GM12878 (cell line): ENCODE results near the gene UBQLN4. TPM values are rescaled to one million over a fixed set of nuclear protein-coding genes. Genes with fewer than 3 reads are reported as not detected.

Experiments
- ATAC-seq: fragments of 200-7000 bp; cut with Tn5 transposase; 3 replicates; pipeline ENCODE4 v1.9.1; 2020; ENCODE audit warnings: mild to moderate bottlenecking, moderate library complexity
- BruUV-seq: library from RNA; stranded (reverse); fragments of 400-500 nt; replicated peaks from 2 replicates; lab custom pipeline; 2021; lab: Mats Ljungman, UMichigan
- CTCF ChIA-PET: fragments of 300-600 bp; sonication (Branson Sonifier 250); formaldehyde crosslinking; extraction: SDS; loops from one replicate; lab custom pipeline; 2021; ENCODE audit warnings: inconsistent platforms; lab: Yijun Ruan, JAX
- POLR2A ChIA-PET: fragments of 350-600 bp; formaldehyde crosslinking; extraction: SDS; loops from one replicate; lab custom pipeline; 2021; ENCODE audit warnings: inconsistent platforms; lab: Charles Lee
- RAD21 ChIA-PET: fragments of 300-600 bp; sonication (Branson Sonifier 250); formaldehyde crosslinking; loops from one replicate; lab custom pipeline; 2023; ENCODE audit warnings: antibody characterized with exemption; ENCODE audit not compliant: unreplicated experiment; lab: Charles Lee
- SMC1A ChIA-PET: fragments of 300-600 bp; sonication (Branson Sonifier 250); formaldehyde crosslinking; loops from one replicate; lab custom pipeline; 2023; ENCODE audit not compliant: unreplicated experiment, uncharacterized antibody; lab: Charles Lee
- DNase-seq: peaks from one replicate; pipeline ENCODE4 v3.0.0-alpha.2; 2011; ENCODE audit warnings: low read depth, low spot score
- FAIRE-seq: peaks from 3 replicates; lab custom pipeline; 2011; peaks lifted over from hg19 to GRCh38; lab: Jason Lieb, UNC
- H2AFZ ChIP-seq: 2 replicates; pipeline ENCODE4 v1.6.0; 2011; ENCODE audit warnings: low read depth, low read length, control low read depth; ENCODE audit not compliant: control insufficient read depth
- H3K27ac ChIP-seq: 2 replicates; pipeline ENCODE4 v1.5.1; 2011; ENCODE audit warnings: control low read depth; ENCODE audit not compliant: control insufficient read depth, insufficient read depth
- H3K27me3 ChIP-seq, 2 experiments: replicated peaks in 1 of 2; 2 replicates each; pipeline versions ENCODE4 v1.6.0 to v1.6.1; 2011; ENCODE audit warnings: low read length in 1 of 2; ENCODE audit not compliant: control insufficient read depth in 2 of 2, insufficient read depth in 2 of 2
- H3K36me3 ChIP-seq, 2 experiments: 2 replicates each; pipeline ENCODE4 v1.5.1; 2011; ENCODE audit warnings: low read length in 1 of 2; ENCODE audit not compliant: control insufficient read depth in 2 of 2, insufficient read depth in 2 of 2
- H3K4me1 ChIP-seq: 2 replicates; pipeline ENCODE4 v1.6.1; 2011; ENCODE audit warnings: mild to moderate bottlenecking, low read length, moderate library complexity, mixed read lengths; ENCODE audit not compliant: control insufficient read depth, insufficient read depth
- H3K4me2 ChIP-seq: 2 replicates; pipeline ENCODE4 v1.6.0; 2011; ENCODE audit warnings: control low read depth; ENCODE audit not compliant: control insufficient read depth, insufficient read depth
- H3K4me3 ChIP-seq: fragments of 200-600 bp; sonication (generic); 2 replicates; pipeline ENCODE4 v1.5.1; 2016
- H3K79me2 ChIP-seq: 2 replicates; pipeline ENCODE4 v1.6.0; 2011; ENCODE audit warnings: low read length; ENCODE audit not compliant: control insufficient read depth, insufficient read depth
- H3K9ac ChIP-seq: 2 replicates; pipeline ENCODE4 v1.8.0; 2011; ENCODE audit warnings: low read length, control low read depth, mixed read lengths; ENCODE audit not compliant: control insufficient read depth, insufficient read depth
- H3K9me3 ChIP-seq: replicated peaks from 3 replicates; pipeline ENCODE4 v1.5.1; 2011; ENCODE audit warnings: mild to moderate bottlenecking, low read length; ENCODE audit not compliant: control insufficient read depth, insufficient read depth
- H4K20me1 ChIP-seq: 2 replicates; pipeline ENCODE4 v1.6.0; 2011; ENCODE audit not compliant: control insufficient read depth, insufficient read depth
- CREB1 ChIP-seq: IDR thresholded peaks from 2 replicates; pipeline ENCODE4 v1.6.1; 2012; ENCODE audit warnings: low read depth, mild to moderate bottlenecking, inconsistent platforms
- FOXK2 ChIP-seq: fragments of 450-650 bp; IDR thresholded peaks from 2 replicates; pipeline ENCODE4 v1.6.1; 2017; ENCODE audit warnings: mild to moderate bottlenecking, moderate library complexity
- KAT2A ChIP-seq: conservative IDR thresholded peaks from 2 replicates; pipeline ENCODE4 v1.6.1; 2011; ENCODE audit warnings: low read depth, low read length; ENCODE audit not compliant: control insufficient read depth
- NR2C2 ChIP-seq: IDR thresholded peaks from 2 replicates; pipeline ENCODE4 v1.6.1; 2011; ENCODE audit warnings: borderline replicate concordance, low read depth; ENCODE audit not compliant: control insufficient read depth, insufficient read length
- NRF1 ChIP-seq: conservative IDR thresholded peaks from 2 replicates; pipeline ENCODE4 v1.6.1; 2011; ENCODE audit warnings: mild to moderate bottlenecking, low read depth, low read length, improper control_type of control experiment
- PML ChIP-seq: IDR thresholded peaks from 2 replicates; pipeline ENCODE4 v1.6.1; 2012; ENCODE audit warnings: low read length, inconsistent platforms
- ZBTB11 ChIP-seq: fragments of 450-650 bp; formaldehyde crosslinking; IDR thresholded peaks from 2 replicates; pipeline ENCODE4 v1.5.0; 2022; ENCODE audit warnings: mild to moderate bottlenecking, missing genetic modification characterization
- ZNF207 ChIP-seq: fragments of 450-650 bp; IDR thresholded peaks from 2 replicates; pipeline ENCODE4 v1.6.1; 2014; ENCODE audit warnings: antibody characterized with exemption, mild to moderate bottlenecking, borderline replicate concordance
- ZZZ3 ChIP-seq: IDR thresholded peaks from 2 replicates; pipeline ENCODE4 v1.6.1; 2011; ENCODE audit warnings: low read depth; ENCODE audit not compliant: control insufficient read depth, insufficient read length
- WGBS: methylation state at CpG from one replicate; pipeline ENCODE4 v1.1.6; 2016; ENCODE audit warnings: low lambda C conversion rate; ENCODE audit not compliant: insufficient replicate concordance, insufficient coverage; ENCODE audit errors: missing lambda C conversion rate; 5-methylcytosine and 5-hydroxymethylcytosine counted together
- in situ Hi-C: fragments of 300-500 bp; cut with MboI; formaldehyde crosslinking; loops from 9 replicates; pipeline ENCODE4 v1.14.3; 2018; ENCODE audit warnings: mixed read lengths
- intact Hi-C: fragments of 100-400 bp; cut with micrococcal nuclease; formaldehyde crosslinking; loops from one replicate; pipeline ENCODE4 v1.14.2; 2022; ENCODE audit not compliant: unreplicated experiment
- polyA plus RNA-seq, 11 experiments: library from polyadenylated mRNA; depleted of rRNA in 4 of 11; unstranded in 6 of 11; stranded (reverse) in 5 of 11; fragments of >200 nt; fragmentation: Nextera tagmentation in 4 of 11; fragmentation: Illumina TruSeq in 1 of 11; extraction: Ambion mirVana in 4 of 11; extraction: Trizol in 1 of 11; gene quantifications; 1 replicate in 1 of 11; 2 replicates in 10 of 11; pipeline versions ENCODE4 v1.2.1 to v1.2.3, GENCODE V29; 2011 to 2016; ENCODE audit warnings: inconsistent platforms in 2 of 11, missing spikeins in 2 of 11, low read depth in 1 of 11
- total RNA-seq, 4 experiments: library from RNA; depleted of rRNA in 3 of 4; stranded (reverse); fragments of >200 nt in 3 of 4; fragmentation: Illumina TruSeq in 1 of 4; extraction: Trizol in 1 of 4; gene quantifications; 2 replicates each; pipeline versions ENCODE4 v1.2.1 to v1.2.3, GENCODE V29; 2013 to 2021
- TF ChIP-seq, protein P1 (sequence below): fragments of 450-650 bp; IDR thresholded peaks from 2 replicates; pipeline ENCODE4 v1.6.1; 2016; ENCODE audit warnings: mild to moderate bottlenecking

Gene UBQLN4
- total and polyA plus RNA-seq, 10 of the 15 experiments (the other 5 are each of a cell fraction or from before 2014, with no cell fraction given), result 10.0 to 44.6 (median 19.7) TPM

DNA sequence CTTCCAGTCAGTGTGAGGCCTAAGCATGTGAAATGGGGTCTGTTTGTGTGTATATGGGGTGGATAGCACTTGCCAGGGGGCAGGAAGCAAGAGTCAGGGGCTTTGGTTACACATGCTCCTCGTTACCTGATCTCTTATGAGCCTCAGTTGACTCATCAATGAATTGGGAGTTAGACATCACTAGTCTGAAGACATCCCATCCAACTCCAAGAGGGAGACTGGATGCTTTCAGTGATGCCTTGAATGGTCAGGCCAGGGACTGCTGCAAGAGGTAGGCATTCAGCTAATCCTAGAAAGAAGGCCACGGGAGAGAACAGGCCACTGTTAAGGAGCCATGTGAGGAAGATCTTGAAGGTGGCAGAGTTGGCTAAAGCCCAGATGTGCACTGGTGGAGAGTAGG is 13.7 kb upstream of the UBQLN4 start:
- FAIRE-seq, result no peak
- intact Hi-C loops (loop anchor here (2.0 kb wide), 1 partner anchor 128 kb away; no protein-coding TSS in a partner anchor), in situ Hi-C loops (loop anchor here (5.0 kb wide), 1 partner anchor 135 kb away; the partner anchor contains the start of gene KHDC4)

GRCh38 chr1:156065871-156066270 is 12.3 kb upstream of the UBQLN4 start:
- Histone ChIP-seq H3K79me2 (no peaks in the 10 kb centered on the region), H3K27ac (no peak overlapping the region), H3K27me3 (no peaks in the 10 kb centered on the region), H3K9ac (no peak overlapping the region), H3K4me3 (no peak overlapping the region), H4K20me1 (no peaks in the 10 kb centered on the region), H3K4me2 (no peak overlapping the region), H2AFZ (no peak overlapping the region), H3K36me3 (no peaks in the 10 kb centered on the region), H3K9me3 (no peaks in the 10 kb centered on the region), H3K4me1 (no peaks in the 10 kb centered on the region)
- in situ Hi-C loops, result loop anchor here (5.0 kb wide), 1 partner anchor 134 kb away; the partner anchor contains the start of gene KHDC4
- no peak for DNase-seq
- 87% methylated on average over 15 of the region's 16 CpGs for WGBS
- no peak for ATAC-seq
- ChIA-PET POLR2A (interaction anchor here (0.6 to 2.2 kb wide), 6 partner anchors 14 to 197 kb away, joined by 3 to 8 read pairs (median 4); partner anchors contain the start of gene KHDC4), CTCF (interaction anchor here (0.7 to 6.4 kb wide), 52 partner anchors 9 to 771 kb away, joined by 3 to 102 read pairs (median 5); partner anchors contain the start of genes ARHGEF2, GON4L, KHDC4 and LAMTOR2), SMC1A (interaction anchor here (0.7 to 5.4 kb wide), 25 partner anchors 9 to 254 kb away, joined by 3 to 69 read pairs (median 4); partner anchors contain the start of genes KHDC4, RXFP4, SSR2 and SYT11), RAD21 (interaction anchor here (0.9 to 5.1 kb wide), 23 partner anchors 10 to 815 kb away, joined by 3 to 68 read pairs (median 5); partner anchors contain the start of genes ARHGEF2 and KHDC4)
- BruUV-seq, result no TSS peak
- FAIRE-seq, result no peak
- TF ChIP-seq, protein P1, sequence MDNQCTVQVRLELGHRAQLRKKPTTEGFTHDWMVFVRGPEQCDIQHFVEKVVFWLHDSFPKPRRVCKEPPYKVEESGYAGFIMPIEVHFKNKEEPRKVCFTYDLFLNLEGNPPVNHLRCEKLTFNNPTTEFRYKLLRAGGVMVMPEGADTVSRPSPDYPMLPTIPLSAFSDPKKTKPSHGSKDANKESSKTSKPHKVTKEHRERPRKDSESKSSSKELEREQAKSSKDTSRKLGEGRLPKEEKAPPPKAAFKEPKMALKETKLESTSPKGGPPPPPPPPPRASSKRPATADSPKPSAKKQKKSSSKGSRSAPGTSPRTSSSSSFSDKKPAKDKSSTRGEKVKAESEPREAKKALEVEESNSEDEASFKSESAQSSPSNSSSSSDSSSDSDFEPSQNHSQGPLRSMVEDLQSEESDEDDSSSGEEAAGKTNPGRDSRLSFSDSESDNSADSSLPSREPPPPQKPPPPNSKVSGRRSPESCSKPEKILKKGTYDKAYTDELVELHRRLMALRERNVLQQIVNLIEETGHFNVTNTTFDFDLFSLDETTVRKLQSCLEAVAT, result peak; percentile 35; the same call in 1 of the 2 replicates
- TF ChIP-seq ZBTB11 (CRISPR knock-in tag), result no peak
- intact Hi-C loops, result loop anchor here (1.0 to 2.0 kb wide), 2 partner anchors 77 to 127 kb away; no protein-coding TSS in a partner anchor

More for the DNA sequence above, 13.7 kb upstream of the UBQLN4 start:
- TF ChIP-seq NRF1 (no peak), PML (no peak), ZZZ3 (no peak), FOXK2 (no peak), CREB1 (no peak), ZNF207 (no peak), KAT2A (no peak), NR2C2 (no peak)
- Histone ChIP-seq H3K4me2 (no peak overlapping the region), H3K36me3 (no peaks in the 10 kb centered on the region), H3K27me3 (no peaks in the 10 kb centered on the region), H3K4me1 (no peaks in the 10 kb centered on the region), H4K20me1 (no peaks in the 10 kb centered on the region), H3K9ac (no peak overlapping the region), H2AFZ (no peak overlapping the region), H3K4me3 (no peak overlapping the region), H3K27ac (no peak overlapping the region), H3K79me2 (no peaks in the 10 kb centered on the region), H3K9me3 (no peaks in the 10 kb centered on the region)
- ATAC-seq (no peak), DNase-seq (no peak)
- ChIA-PET RAD21 (interaction anchor here (0.9 to 5.1 kb wide), 8 partner anchors 11 to 419 kb away, joined by 3 to 68 read pairs (median 4); no protein-coding TSS in a partner anchor), POLR2A (interaction anchor here (0.5 to 1.1 kb wide), 3 partner anchors 8 to 90 kb away, joined by 3 to 5 read pairs (median 3); no protein-coding TSS in a partner anchor), CTCF (interaction anchor here (0.7 to 6.4 kb wide), 18 partner anchors 9 to 401 kb away, joined by 3 to 102 read pairs (median 10); partner anchors contain the start of gene KHDC4), SMC1A (interaction anchor here (0.6 to 5.4 kb wide), 15 partner anchors 8 to 415 kb away, joined by 3 to 69 read pairs (median 5); partner anchors contain the start of genes ARHGEF2, RXFP4 and SSR2)
- 7% methylated on average over 2 of the region's 2 CpGs for WGBS
- BruUV-seq, result no TSS peak
